ENCODE results near the gene SEPTIN1.
"Not testable (repeated sequence)": the region's sequence is repeated elsewhere in the genome, so short reads cannot be mapped to it uniquely, and the experiment has no call there.

SEPTIN1 gene

DNA sequence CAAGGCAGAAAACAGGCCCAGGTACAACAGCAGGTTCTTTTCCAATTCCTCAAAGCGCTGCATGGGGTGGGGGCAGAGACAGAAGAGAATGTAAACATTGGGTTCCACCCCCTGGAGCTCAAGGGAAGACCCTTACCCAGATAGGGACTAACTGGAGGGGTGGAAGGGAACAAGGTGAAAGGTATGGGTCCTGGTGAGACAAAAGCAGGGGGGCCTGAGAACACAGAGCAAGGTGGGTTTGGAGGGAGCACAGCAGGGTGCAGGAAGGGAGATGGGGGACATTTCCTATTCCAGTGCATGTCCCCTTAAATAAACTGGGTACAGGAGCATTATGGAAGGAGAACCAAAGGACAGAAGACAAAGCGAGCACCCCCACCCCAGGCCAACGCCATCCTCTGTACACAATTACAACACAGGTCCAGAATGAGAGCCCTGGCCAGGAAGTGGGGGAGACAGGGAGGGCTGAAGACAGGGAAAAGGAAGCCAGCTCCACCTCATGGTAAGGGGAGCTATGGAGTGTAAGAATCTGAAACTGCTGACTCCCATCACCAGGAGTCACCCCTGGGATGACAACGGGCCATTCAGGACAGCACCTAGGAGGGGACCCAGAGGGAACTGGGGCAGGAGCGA lies 25.2 kb downstream of the SEPTIN1 start:
- DNase-seq: no peak

DNA sequence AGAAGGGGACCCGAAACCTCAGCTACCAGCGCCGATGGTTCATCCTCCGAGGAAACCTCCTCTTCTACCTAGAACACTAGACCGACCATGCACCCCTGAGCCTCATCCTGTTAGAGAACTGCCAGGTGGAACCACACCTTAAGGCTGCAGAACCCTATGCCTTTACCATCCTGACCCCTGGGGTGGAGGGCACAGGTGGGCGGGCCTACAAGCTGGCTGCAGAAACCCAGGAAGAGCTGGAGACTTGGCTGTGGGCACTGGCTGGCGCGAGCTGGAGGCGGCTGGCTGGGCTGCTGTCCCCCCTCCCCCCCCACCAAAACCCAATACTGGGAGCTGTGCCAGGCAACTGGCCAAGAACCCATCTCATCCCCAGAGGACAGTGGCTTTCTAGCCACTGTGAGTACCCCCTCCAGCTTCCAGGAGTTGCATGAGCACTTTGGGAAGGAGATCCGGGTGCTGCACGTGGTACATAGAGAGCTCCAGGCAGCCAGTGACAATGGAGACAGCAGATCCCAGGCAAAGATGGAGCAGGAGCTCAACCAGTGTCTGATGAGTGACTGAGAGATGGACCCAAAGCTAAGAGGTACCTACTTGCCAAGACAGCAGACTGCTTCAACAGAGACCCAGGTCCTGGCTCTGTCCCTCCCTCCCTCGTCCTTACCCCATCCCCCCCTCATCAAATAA lies 25.8 kb downstream of the SEPTIN1 start:
- no peak for DNase-seq

DNA sequence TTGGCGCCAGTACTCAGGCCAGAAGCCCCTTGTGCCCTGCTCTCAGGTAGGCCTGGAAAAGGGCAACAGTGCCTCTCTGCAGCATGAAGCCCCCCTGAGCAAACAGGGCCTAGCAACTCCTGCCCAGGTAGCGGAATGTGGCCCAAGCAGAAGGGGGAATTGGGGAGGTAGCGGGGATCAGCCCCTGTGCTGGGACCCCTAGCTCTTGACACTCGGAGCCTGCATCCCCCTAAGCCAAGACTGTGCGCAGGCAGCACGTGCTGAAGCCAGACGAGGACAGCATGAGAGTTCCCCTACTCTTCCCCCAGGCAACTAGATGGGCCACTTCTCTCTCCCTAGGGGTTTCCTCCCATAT lies 26.4 kb downstream of the SEPTIN1 start:
- DNase-seq: no peak

DNA sequence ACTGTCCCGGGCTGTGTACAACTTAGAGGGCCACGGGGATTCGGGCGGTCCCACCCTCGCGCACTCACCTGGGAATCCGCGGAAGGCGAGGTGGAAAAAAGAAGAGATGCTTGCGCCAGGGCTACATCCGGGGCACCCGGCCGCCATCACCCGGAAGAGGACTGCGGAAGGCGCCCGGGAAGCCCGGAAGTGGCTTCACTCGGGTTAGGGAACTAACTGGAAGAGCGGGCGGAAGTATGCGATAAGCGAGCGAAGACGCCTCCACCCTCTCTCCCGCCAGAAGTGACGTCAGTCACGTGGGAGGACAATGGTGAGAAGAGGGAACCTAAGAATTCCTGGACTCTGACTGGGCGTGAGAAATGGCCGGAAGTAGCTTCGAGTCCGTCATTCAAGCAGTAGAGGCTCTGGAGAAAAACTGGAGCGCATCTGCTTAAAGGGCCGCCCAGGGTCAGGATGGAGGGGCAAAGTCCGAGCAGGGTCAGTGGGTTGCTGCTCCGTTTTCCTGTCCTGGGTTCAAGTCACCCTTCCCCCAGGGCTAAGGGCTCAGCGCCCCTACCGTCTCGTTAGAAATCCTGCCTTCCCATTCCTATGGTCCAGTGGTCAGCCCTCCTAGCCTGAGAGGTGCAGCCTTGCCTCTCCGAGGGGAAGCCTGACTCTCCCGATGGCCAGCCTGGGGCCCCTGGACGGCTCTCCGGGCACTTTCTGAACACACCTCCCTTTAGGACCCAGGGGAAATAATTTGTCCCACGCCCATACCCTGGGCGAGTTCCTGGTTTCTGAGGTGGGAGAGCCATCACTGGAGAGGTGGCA lies 27.0 kb downstream of the SEPTIN1 start, which contains the start of gene CD2BP2:
Gene CD2BP2, minus strand, starts transcription at position 165 of the 810 bp plus-strand sequence. CDS start 627 bp downstream, outside the sequence.
- peak; percentile 99 for DNase-seq

DNA sequence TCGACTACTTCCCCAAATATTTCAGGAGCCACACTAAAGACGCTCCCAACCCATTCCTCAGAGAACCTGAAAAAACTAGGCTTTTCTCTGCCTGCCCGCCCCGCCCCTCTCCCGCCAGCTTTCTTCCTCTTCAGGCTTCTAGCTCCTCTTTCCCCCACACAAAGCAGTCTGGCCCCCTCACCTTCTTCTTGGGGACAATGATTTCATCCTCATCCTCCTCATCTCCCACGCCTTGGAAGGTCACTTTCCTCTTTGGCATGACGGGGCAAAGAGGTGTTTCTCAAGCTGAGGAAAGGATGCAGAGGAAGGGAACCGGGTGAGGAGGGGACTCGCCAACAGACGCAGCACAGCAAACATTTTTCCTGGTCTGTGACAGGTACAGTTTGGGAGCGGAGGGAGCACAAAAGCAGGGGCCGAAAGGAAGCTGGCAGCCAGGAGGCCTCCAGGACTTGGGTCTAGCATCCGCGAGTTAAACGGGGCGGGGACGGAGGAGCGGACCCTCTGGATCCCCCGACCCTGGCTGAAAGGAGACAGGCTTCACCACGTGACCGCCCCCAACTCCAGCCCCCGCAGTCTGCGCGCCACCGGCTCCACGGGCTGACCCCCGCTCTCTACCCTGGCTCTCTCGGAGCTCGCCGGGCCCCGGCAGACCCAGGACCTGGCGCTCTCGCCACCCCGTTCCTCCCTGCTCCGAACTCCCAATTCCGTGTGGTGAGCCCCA lies 27.8 kb downstream of the SEPTIN1 start:
- DNase-seq: no peak

DNA sequence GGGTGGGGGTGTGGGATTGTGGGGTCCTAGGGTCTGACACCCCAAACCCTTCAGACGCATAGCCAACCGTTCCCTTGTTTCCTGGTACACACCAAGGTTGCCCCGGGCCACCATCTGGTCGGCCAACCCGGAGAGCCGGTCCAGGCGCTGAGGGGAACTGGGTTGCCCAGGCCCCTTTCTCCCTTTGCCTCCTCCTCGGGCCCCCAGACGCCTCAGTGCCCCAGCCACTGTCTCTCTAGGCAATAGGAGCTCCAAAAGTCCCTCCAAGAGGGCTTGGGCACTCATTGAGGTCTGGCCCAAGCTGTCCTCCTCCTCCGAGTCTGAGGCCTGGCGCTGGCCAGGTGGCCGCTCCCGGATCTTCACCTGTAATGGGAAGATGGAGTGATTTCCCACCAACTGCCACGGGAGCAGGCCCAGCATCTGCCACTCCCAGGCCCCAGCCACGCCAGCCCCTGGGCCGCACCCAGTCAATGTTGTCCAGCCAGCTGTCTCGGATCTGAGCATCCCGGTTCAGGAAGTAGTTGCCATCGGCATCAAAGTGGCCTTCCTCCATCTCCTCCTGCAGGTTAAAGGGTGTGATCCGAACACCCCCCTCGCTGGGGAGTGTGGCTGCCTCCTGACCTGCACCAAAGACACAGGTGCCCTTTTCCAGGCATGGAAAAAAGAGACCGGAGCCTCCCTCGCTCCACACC lies 28.8 kb downstream of the SEPTIN1 start:
- no peak for DNase-seq

DNA sequence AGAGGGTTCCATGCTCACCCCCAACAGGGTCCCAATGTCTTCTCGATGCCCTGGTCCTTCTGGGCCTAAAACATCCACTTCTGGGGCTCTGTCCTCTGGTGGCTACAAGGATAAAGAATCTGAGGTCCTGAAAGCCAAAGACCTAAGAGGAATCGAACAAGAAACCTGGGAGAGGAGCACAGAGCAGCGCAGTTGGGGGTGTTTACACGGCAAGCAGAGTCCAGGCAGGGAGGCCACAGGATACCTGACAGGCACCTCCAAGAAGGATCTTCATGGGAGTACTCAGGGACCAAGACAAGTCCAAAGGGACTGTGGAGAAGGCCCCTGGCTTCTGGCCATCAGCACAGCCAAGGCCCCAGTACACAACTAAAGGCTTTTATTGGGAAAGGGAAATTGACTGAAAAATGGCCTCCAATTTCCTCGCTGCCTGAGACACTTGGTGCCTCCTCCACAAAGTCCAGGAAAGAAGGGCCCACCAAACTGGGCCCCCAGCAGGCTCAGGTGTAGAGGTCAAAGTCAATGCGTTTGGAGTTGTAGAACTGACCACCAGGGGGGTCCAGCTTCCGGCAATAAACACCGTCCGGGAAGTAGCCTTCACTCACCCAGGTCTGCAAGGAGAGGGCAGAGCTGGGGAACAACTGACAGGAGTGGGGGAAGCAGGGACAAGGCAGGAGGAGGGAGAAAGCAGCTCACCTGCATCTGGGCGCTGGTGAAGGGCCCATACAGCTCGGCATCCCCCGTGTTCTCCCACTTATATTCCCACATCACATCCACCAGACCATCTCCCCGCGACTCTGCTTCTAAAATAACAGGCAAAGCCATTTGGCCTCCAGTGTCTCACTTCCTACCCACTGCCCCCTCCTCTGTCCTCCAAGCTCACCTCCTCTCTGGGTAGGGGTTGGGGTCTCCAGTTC lies 29.6 kb downstream of the SEPTIN1 start:
- no peak for DNase-seq

DNA sequence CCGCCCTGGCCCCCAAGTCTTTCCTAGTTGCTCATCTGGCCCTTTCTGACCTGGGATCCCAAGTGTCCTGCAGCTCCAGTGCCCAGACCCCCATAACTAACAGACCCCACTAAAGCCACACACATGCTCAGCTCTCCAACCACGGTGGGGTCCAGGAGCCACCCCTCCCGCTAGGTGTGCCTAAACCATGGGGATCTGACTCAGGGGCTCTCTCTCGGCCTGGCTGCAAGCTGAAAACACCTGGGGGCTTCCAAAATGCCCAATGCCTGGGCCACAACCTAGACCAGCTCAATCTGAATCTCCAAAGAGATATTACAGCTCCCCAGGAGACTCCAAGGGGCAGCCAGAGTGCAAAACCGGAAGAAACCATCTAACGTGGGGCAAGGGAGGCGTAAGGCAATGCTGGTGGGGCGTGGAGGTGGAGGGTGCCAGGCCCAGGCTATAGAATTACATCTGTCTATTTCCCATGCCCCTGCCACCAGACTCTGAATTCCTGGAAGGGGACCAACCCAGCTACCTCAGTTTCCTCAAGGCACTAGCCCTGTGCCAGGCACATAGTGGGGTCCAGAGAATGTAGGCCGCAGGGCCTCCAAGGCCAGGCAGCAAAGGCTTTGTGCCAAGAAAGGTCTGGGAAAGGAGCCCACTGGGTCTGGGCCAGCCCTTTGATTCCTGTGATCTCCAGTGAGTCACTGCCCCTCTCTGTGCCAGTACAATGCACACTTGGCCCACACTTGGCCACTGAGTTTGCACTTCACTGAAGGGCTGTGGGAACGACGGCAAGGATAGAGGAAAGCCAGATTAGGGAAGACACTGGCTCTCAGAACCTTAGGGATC lies 30.6 kb downstream of the SEPTIN1 start:
- DNase-seq: no peak

DNA sequence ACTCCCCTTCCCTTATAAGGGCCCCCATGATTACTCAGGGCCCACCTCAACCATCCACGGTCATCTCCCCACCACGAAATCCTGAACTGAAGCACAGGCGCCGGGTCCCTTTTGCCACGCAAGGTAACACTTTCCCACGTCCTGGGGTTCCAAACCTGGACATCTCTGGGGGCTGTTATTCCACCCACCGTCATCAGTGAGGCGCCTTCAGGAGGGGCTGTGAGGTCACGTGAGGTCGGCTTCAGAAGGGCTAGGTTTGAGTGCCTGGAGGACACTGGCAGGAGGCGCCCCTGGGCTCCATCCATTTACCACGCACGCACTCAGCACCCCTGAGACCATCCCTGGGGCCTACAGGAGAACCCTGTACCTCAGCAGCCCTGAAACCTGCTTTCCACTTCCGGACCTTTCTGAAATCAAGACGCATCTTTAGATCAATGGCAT lies 31.3 kb downstream of the SEPTIN1 start:
- no peak for DNase-seq

DNA sequence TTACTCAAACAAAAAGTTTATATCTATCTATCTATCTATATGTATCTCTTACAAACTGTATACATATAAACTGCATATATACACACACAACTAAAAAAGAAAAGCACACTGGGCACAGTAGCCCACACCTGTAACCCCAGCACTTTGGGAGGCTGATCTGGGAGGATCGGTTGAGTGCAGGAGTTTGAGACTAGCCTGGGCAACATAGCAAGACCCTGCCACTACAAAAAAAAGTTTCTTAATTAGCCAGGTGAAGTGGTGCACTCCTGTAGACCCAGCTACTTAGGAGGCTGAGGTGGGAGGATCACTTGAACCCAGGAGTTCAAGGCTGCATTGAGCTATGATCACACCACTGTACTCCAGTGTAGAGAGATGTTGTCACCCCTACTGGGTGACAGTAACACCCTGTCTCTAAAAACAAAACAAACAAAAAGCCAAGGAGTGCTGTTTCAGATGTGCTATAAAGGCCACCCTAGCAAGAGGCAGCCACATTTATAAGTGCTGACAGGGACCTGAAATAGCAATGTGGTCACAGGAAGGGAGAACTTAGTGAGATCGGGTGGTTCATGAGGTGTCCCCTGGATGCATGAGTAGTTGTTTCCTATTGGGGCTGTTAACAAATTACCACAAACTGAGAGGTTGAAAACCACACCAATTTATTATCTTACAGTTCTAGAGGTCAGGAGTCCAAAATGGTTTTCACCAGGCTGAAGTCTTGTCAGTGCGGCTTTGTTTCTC lies 32.1 kb downstream of the SEPTIN1 start:
- peak; percentile 25 for DNase-seq

DNA sequence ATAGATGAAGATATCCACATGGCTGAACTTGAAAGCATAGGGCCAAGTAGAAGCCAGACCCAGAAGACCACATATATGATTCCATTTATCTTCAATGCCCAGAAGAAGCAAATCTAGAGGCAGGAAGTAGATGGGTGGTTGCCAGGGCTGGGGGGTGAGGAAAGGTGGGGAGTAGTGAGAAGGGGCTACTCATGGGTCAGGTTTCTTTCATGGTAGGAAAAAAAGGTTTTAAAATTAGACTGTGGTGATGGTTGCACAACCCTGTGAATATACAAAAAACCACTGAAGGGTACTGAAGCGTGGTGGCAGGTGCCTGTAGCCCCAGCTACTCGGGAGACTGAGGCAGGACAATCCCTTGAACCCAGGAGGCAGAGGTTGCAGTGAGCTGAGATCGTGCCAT lies 32.7 kb downstream of the SEPTIN1 start:
- no peak for DNase-seq

DNA sequence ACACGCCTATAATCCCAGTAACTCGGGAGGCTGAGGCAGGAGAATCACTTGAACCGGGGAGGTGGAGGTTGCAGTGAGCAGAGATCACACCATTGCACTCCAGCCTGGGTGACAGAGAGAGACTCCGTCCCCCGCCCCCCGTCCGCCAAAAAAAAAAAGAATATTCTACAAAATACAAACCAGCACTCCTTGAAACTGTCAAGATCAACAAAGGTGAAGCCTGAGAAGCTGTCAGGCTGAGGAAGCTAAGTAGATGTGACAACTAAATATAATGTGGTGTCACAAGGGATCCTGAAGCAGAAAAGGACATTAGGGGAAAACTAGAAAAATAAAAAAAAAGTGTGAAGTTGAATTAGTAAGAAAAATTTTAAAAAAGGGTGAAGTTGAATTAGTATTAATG lies 33.4 kb downstream of the SEPTIN1 start:
- DNase-seq: no peak

DNA sequence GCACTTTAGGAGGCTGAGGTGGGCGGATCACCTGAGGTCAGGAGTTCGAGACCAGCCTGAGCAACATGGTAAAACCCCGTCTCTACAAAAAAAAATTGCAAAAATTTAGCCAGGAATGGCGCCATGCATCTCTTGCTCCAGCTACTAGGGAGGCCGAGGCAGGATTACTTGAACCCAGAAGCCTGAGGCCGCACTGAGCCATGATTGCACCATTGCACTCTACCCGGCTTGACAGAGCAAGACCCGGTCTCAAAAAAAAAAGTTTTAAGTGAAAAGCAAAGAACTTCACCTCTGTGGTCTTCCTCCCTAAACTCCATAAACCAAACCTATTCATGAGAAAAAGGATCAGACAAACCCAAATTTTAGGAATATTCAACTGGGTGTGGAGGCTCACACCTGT lies 34.2 kb downstream of the SEPTIN1 start:
- no peak for DNase-seq

DNA sequence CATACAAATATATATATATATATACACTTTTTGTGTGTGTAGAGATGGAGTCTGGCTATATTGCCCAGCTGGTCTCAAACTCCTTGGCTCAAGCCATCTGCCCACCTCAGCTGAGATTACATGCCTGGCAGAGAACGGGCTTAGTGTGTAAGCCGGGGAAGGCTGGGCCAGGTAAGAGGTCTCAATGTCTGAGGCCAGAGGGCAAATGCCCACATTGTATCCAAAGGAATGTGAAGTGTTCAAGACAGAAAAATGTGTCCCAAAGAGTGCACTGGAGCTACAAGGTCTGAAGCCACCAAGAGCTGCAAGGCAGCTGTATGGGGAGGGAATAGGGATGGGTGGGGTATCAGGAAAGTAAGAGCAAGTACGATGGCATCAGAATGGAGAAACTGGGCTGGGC lies 36.1 kb downstream of the SEPTIN1 start:
- DNase-seq: no peak

DNA sequence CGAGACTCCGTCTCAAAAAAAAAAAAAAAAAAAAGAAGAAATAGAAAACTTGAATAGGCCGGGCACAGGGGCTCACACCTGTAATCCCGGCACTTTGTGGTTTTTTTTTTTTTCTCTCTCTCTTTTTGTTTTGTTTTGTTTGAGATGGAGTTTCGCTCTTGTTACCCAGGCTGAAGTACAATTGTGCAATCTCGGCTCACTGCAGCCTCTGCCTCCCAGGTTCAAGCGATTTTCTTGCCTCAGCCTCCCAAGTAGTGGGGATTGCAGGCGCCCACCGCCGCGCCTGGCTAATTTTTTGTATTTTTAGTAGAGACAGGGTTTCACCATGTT lies 38.9 kb downstream of the SEPTIN1 start:
- DNase-seq: not testable (repeated sequence)

DNA sequence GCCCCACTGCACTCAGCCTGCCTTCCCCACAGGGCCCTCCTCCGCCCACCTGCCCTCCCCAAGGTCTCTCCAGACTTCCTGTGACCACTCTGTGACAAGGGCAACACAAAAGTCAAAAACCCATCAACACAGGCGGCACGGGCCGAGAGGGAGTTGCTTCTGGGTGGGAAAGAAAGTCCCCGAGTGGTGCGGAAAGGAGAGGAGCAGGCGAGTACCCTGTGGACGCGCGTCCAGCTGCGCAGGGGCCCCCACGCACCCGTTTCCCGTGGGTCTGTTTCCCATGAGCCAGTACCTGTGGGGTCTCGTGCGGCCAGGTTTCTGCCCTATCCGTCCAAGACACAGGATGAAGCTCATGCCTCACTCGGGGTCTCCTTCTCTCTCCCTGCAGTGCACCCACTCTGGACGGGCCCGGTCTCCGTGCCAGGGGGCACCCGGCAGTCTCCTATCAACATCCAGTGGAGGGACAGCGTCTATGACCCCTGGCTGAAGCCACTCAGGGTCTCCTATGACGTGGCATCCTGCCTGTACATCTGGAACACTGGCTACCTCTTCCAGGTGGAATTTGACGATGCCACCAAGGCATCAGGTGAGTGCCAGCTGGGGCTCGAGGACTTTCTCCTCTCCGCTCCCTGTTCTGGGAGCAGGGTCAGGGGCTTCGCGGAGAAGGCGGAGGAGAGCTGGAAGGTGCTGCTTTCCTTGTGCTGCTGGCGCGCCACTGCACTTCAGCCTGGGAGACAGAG lies 39.4 kb downstream of the SEPTIN1 start:
- no peak for DNase-seq

DNA sequence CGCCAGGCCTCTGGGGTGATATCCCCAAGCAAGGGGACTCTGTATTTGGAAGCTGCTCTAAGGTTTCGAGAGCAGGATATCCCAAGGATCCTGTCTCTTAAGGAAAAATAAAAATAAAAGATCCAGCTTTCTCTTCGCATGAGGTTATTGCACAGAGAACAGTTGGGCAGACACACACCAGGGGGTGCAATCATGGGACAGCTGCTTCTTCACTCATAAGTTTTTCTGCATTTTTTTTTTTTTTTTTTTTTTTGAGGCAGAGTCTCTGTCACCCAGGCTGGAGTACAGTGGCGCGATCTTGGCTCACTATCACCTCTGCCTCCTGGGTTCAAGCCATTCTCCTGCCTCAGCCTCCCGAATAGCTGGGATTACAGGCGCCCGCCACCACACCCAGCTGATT lies 40.4 kb downstream of the SEPTIN1 start:
- not testable (repeated sequence) for DNase-seq

DNA sequence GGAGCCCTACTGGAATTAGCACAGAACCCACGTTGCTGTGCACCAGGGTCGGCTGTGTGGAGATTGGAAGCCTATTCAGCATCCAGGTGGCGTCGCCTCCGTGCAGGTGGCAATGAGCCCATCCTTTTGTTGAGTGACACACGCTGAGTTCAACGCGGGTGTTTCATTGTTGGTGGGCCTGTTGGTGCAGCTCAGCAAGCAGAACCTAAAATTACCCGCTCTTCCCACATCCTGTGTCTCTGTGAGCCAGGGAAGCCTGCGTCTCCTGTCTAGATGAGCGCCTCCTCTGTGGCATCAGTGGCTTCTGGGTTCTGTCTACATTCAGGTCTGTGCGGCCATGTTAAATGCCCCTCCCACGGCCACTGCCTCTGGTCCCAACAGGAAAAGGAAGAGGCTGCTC lies 41.7 kb downstream of the SEPTIN1 start:
- no peak for DNase-seq

DNA sequence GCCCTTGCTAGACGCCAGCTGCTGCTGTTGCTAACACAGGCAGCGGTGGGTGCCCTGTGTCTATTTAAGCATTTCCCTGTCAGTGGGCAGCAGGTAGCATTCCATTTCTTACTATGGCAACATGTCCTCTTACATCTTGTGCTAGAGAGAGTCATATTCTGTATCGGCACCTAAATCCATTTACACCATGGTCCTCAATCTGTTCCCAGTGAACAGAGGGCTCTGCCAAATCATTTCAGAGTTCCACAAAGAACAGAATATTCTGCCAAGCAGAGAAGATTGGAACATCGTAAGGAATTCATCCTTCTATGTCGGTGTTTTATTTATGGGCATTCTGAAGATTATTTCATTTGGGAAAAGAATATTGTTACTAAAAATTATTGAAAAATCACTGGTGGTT lies 43.6 kb downstream of the SEPTIN1 start:
- DNase-seq: not testable (repeated sequence)

All from hematopoietic multipotent progenitor cell treated with erythropoietin and hydrocortisone succinate and interleukin-3 and kit ligand, for 8 days (in vitro differentiated cells).